ENCODE measurements around the gene HCRT. TPM values are rescaled to one million over a fixed set of nuclear protein-coding genes. Genes with fewer than 3 reads are reported as not detected.

HCRT gene
- total and polyA plus RNA-seq, 12 donors, result not detected

DNA sequence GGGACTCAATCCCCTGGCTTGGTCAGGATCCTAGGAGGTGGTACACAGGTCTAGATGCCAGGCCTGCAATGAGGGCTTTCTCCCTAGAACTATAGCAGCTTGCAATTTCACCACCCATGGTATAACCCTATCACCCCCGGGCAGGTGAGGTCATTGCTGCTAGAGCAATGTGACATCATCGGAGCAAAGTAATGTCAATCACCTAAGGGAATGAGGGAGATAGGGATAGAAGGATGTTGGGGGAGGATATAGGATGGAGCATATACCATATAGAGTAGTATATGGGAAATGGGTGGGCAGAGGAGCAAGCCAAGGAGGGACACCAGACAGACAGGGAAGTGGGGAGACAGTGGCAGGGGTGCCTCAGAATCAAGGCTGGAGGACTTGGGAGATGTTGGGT lies 7.6 kb downstream of the HCRT start:
- WGBS, 2 donors, result 81 to 94% methylated on average over 2 of the region's 2 CpGs
- H3K4me3 ChIP-seq, result no peak overlapping the region
- TF ChIP-seq CTCF (IDR thresholded peaks at IDR 0.05), result no peak

DNA sequence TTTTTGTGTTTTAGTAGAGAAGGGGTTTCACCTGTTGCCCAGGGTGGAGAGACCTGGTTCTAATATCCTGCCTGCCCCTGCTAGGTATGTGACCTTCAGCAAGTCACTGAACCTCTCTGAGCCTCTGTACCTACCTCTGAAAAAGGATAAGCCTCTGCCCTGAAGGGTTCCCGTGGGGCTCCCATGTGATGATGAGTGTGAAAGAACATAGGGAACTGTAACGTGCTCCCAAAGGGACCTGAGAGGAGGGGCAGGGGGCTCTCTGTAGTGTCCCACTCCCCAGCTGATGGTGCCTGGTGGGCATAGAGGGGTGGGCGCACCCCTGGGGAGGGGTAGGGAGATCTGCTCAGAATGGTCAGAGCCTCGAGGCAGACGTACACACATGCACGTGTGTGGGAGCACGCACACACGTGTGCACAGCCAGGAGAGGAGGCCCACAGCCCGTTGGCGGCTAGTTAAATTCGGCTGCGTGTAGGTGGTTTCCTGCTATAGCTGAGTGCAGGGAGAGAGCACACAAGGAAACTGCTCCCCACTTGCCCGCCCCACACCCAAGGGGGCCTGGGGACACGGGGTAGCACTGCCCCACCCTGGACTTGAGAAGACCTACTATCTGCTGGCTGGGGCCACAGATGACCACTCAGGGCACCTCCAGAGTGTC lies 11.0 kb downstream of the HCRT start:
- Histone ChIP-seq H3K36me3 (no peaks in the 10 kb centered on the region), H3K4me3 (no peak overlapping the region), H3K27me3 (peaks cover 0 to 2% (median 0%) of the 10 kb centered on the region in 7 donors), H3K27ac (no peak overlapping the region), H3K4me1 (peaks cover 0 to 8% (median 0%) of the 10 kb centered on the region in 9 donors), H3K9me3 (no peaks in the 10 kb centered on the region)
- ATAC-seq (no peak), DNase-seq (no peak)
- no peak for TF ChIP-seq CTCF (IDR thresholded peaks at IDR 0.05)
- intact Hi-C loops (cut with DNase I), result loop anchor here in 1 of 10 donors (10.0 kb wide), 1 partner anchor 209 kb away; the partner anchor contains the start of gene CNP
- WGBS, 2 donors, result 73 to 77% methylated on average over 14 of the region's 14 CpGs

More for the DNA sequence above, 7.6 kb downstream of the HCRT start:
- intact Hi-C loops (cut with DNase I), result loop anchor here in 1 of 10 donors (10.0 kb wide), 1 partner anchor 213 kb away; the partner anchor contains the start of gene CNP
- Histone ChIP-seq H3K9me3 (no peaks in the 10 kb centered on the region), H3K27ac (no peak overlapping the region), H3K36me3 (no peaks in the 10 kb centered on the region), H3K4me1 (peaks cover 0 to 29% (median 17%) of the 10 kb centered on the region in 9 donors), H3K27me3 (peaks cover 0 to 28% (median 17%) of the 10 kb centered on the region in 7 donors)
- DNase-seq (no peak), ATAC-seq (no peak)

GRCh38 chr17:42171831-42172230 lies 13.4 kb downstream of the HCRT start:
- H3K4me3 ChIP-seq, result no peak overlapping the region
- H3K9me3 ChIP-seq, result no peaks in the 10 kb centered on the region
- 49 to 52% methylated on average over 11 of the region's 11 CpGs for WGBS, 2 donors
- H3K27ac ChIP-seq, result no peak overlapping the region
- DNase-seq (no peak), ATAC-seq (peak in 5 of 8 donors; percentile 34 to 65 (median 43))
- H3K27me3 ChIP-seq, result no peaks in the 10 kb centered on the region
- no peaks in the 10 kb centered on the region for H3K4me1 ChIP-seq
- no peaks in the 10 kb centered on the region for H3K36me3 ChIP-seq
- intact Hi-C loops (cut with DNase I), result loop anchor here in 1 of 10 donors (10.0 kb wide), 1 partner anchor 207 kb away; the partner anchor contains the start of gene CNP
- TF ChIP-seq CTCF (IDR thresholded peaks at IDR 0.05), result no peak

DNA sequence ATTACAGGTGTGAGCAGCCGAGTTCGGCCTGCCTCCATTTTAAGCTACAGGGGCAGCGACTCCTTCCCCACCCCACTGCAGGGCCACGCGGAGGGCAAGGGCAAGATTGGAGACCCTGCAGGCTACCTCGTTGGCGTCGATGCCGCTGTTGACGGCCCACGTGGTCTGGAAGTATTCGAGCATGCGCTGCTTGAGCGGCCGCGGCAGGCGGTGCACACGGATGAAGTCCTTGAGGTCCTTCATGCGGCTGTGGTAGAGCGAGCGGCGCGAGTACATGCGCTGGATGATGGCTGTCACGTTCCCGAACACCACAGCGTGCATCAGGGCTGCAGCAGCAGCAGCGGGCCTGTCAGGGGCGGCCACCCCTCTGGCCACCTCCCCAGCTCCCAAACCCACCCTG lies 15.9 kb downstream of the HCRT start:
- no peaks in the 10 kb centered on the region for H3K9me3 ChIP-seq
- DNase-seq (no peak), ATAC-seq (no peak)
- no peaks in the 10 kb centered on the region for H3K27me3 ChIP-seq
- WGBS, 2 donors, result 92 to 94% methylated on average over 29 of the region's 29 CpGs
- H3K4me3 ChIP-seq, result no peak overlapping the region
- H3K4me1 ChIP-seq, result no peaks in the 10 kb centered on the region
- H3K36me3 ChIP-seq, result no peaks in the 10 kb centered on the region
- TF ChIP-seq CTCF (IDR thresholded peaks at IDR 0.05), result no peak
- H3K27ac ChIP-seq, result no peak overlapping the region
- intact Hi-C loops (cut with DNase I), result no loop called here

All from heart right ventricle (tissue), 16 donors.